Neutrophil (primary cell): Measurements from ENCODE around the gene PSMA7.

Experiments used
- H3K27ac ChIP-seq: fragments of 200-600 bp; sonication (generic); 2 replicates; pipeline ENCODE4 v1.5.1; 2016; ENCODE audit warnings: mild to moderate bottlenecking, moderate library complexity
- H3K27me3 ChIP-seq: fragments of 200-600 bp; sonication (generic); 2 replicates; pipeline ENCODE4 v1.6.0; 2016; ENCODE audit warnings: mild to moderate bottlenecking
- H3K36me3 ChIP-seq: fragments of 200-600 bp; sonication (generic); 2 replicates; pipeline ENCODE4 v1.5.1; 2017
- H3K4me1 ChIP-seq, 2 experiments: fragments of 200-600 bp in 1 of 2; sonication (generic) in 1 of 2; 1 replicate in 1 of 2; 2 replicates in 1 of 2; pipeline versions ENCODE4 v1.5.1 to v1.6.1; 2013 to 2016; ENCODE audit warnings: low read depth in 1 of 2, low read length in 1 of 2, mild to moderate bottlenecking in 1 of 2, moderate library complexity in 1 of 2; ENCODE audit not compliant: control insufficient read depth in 1 of 2, insufficient read depth in 1 of 2
- H3K4me3 ChIP-seq, 2 experiments: fragments of 200-600 bp in 1 of 2; sonication (generic) in 1 of 2; 1 replicate in 1 of 2; 2 replicates in 1 of 2; pipeline ENCODE4 v1.5.1; 2013 to 2016; ENCODE audit warnings: low read depth in 1 of 2, low read length in 1 of 2, mild to moderate bottlenecking in 1 of 2, moderate library complexity in 1 of 2
- H3K9me3 ChIP-seq: fragments of 200-600 bp; sonication (generic); 2 replicates; pipeline ENCODE4 v1.5.1; 2016
- CTCF ChIP-seq: fragments of 200-600 bp; sonication (generic); IDR thresholded peaks from 2 replicates; pipeline ENCODE4 v1.5.1; 2016; ENCODE audit warnings: antibody characterized with exemption

Gene PSMA7

DNA sequence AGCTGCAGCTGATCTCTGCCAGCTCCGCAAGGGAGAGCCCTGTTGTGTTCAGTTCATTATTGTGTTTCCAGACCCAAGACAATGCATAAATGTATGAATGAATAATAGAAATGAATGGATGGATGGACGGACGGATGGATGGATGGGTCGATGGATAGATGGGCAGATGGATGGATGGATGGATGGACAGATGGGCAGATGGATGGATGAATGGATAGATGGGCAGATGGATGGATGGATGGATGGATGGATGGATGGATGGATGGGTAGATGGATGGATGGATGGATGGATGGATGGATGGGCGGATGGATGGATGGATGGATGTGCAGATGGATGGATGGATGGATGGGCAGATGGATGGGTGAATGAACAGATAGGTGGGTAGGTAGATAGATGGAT, 37.6 kb downstream of the PSMA7 start:
- Histone ChIP-seq H3K27ac (no peak overlapping the region), H3K27me3 (peaks cover 8% of the 10 kb centered on the region), H3K9me3 (peaks cover 18% of the 10 kb centered on the region), H3K4me3 (no peak overlapping the region), H3K36me3 (no peaks in the 10 kb centered on the region), H3K4me1 (no peaks in the 10 kb centered on the region)
- TF ChIP-seq CTCF, result no peak

GRCh38 chr20:62104791-62105345, 38.3 kb downstream of the PSMA7 start:
- Histone ChIP-seq H3K36me3 (no peaks in the 10 kb centered on the region), H3K27ac (no peak overlapping the region), H3K4me1 (no peaks in the 10 kb centered on the region), H3K4me3 (no peak overlapping the region), H3K27me3 (peaks cover 8% of the 10 kb centered on the region), H3K9me3 (peaks cover 18% of the 10 kb centered on the region)
- TF ChIP-seq CTCF, result no peak

GRCh38 chr20:62104234-62104789, 38.9 kb downstream of the PSMA7 start:
- H3K27me3 ChIP-seq, result peaks cover 8% of the 10 kb centered on the region
- peaks cover 14% of the 10 kb centered on the region for H3K9me3 ChIP-seq
- TF ChIP-seq CTCF, result no peak
- H3K27ac ChIP-seq, result no peak overlapping the region
- H3K4me1 ChIP-seq, result no peaks in the 10 kb centered on the region
- H3K4me3 ChIP-seq, result no peak overlapping the region
- H3K36me3 ChIP-seq, result no peaks in the 10 kb centered on the region

DNA sequence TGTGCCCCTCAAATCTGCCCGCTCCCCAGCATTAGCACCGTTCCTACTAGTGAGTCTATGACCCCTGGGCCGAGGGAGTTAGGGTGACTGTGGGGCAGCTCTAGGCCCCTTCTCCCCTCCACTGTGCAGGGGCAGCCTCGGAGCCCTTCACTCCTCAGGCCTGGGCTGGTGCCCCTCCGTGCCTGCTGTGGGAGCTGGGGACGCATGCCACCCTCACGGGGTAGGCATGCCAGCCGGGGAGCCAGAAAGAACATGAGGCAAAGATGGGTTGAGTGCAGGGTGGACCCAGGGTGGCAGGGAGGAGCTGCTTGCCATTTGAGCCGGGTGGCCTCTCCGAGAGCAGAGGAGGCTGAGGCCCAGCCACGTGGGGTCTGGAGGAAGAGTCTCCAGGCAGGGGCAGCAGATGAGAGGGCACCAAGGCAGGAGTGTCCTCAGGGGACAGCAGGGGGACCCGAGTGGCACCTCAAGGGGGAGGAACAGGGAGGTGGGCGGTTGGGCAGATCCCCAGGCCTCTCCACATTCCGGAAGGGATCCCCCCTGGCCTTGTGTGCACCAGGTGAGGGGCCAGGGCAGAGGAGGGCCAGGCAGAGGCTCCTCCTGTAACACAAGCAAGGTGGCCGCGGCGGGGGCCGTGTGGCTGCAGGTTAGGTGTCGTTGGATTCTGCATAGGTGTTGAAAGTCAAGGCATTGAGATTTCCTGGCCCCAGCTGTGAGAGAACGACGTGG, 39.5 kb downstream of the PSMA7 start:
- TF ChIP-seq CTCF, result no peak
- Histone ChIP-seq H3K36me3 (no peaks in the 10 kb centered on the region), H3K27ac (no peak overlapping the region), H3K4me1 (no peaks in the 10 kb centered on the region), H3K9me3 (peaks cover 10% of the 10 kb centered on the region), H3K4me3 (no peak overlapping the region), H3K27me3 (peaks cover 8% of the 10 kb centered on the region)

GRCh38 chr20:62101078-62101477, 42.1 kb downstream of the PSMA7 start:
- Histone ChIP-seq H3K36me3 (no peaks in the 10 kb centered on the region), H3K4me3 (no peak overlapping the region), H3K9me3 (no peaks in the 10 kb centered on the region), H3K27me3 (peaks cover 8% of the 10 kb centered on the region), H3K4me1 (no peaks in the 10 kb centered on the region), H3K27ac (no peak overlapping the region)
- no peak for TF ChIP-seq CTCF
